HG02981 (cell line): ENCODE results near the gene SULF2.

Experiments
- ATAC-seq: cut with Tn5 transposase; IDR thresholded peaks from one replicate; pipeline ENCODE4 v1.9.1; 2021; ENCODE audit warnings: mild to moderate bottlenecking, moderate library complexity; ENCODE audit not compliant: unreplicated experiment

SULF2 gene

DNA sequence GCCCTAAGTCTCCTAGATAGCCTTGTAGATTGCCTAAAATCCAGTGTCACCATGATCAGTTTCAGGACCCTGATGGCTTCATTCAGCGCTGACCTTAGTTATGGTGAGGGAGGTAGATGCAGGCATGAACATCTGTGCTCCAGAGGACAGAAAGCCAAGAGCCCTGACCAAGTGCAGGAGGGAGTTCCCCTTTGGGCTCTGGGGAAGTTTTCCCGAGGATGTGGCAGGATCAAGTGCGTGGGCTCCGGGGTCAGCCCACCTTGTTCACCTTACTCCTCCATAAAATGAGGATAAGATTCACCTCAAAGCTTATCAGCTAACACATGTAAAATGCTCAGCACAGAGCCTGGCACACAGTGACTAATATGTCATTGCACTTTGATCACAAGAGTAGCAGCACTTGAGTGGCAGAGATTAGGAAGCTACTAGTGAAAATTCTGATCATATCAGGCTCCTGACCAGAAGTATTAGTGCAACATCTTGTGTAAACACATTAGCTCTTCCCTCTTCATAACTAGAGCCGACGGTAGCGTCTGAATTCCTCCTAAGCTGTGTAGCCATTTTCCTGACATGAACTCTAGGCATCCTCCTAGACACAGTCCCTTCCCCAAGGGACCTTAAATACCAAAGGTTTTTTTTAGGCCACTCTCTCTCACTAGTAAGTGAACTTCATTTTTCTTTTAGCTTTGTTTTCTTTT, 125.2 kb downstream of the SULF2 start:
- no peak for ATAC-seq

GRCh38 chr20:47656318-47656717, 129.0 kb downstream of the SULF2 start:
- ATAC-seq, result no peak

DNA sequence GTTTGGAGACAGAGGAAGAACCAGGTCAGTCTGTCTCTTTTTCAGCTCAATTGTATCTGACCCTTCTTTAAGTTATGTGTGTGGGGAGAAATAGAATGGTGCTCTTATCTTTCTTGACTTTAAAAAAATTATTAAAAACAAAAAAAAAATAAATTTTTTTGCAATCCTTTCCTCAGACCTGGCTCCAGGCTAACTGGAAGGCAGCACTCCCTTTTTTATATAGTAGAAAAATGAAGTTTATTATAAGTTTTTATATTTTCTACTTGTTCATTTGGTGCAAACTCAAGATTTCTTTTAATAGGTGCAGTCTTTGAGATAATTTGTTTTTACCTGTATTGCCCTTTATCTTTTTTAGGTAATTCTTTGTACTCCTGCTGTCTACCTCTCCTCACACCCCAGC, 129.6 kb downstream of the SULF2 start:
- ATAC-seq, result no peak

GRCh38 chr20:47654370-47654769, 130.9 kb downstream of the SULF2 start:
- no peak for ATAC-seq

DNA sequence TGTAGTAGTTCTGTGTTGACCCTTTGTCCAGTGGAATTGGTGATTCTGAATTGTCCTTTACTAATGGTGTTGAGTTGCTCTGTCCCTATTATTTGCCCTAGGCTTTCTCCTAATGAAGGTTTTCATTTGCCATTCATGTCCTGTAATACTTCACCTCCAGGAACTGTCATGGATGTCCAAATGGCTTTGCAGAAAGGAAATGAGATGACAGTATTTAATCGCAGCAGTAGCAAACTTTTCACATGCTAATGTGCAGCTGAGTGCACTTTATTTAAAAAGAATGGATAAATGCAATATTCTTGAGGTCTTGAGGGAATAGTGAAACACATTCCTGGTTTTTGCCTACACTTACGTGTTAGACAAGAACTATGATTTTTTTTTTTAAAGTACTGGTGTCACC, 131.4 kb downstream of the SULF2 start:
- no peak for ATAC-seq

DNA sequence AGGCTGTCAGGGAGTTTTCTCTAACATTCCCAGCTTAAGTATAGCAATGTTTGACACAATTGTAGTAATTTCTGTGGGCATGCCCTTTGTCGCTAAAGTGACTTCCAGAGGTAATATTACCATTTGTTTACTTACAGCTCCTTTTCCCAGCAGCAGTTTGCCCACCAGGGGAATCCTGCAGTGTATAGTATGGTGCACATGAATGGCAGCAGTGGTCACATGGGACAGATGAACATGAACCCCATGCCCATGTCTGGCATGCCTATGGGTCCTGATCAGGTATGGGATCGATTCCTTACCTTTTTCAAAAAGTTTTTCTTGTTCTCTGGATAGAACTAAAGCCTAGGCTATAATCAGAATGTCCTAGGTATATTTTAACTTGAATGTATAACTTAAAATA, 132.5 kb downstream of the SULF2 start:
- no peak for ATAC-seq

- no peak for ATAC-seq
Measured at GRCh38 chr20:47652301-47652700, 133.0 kb downstream of the SULF2 start.

DNA sequence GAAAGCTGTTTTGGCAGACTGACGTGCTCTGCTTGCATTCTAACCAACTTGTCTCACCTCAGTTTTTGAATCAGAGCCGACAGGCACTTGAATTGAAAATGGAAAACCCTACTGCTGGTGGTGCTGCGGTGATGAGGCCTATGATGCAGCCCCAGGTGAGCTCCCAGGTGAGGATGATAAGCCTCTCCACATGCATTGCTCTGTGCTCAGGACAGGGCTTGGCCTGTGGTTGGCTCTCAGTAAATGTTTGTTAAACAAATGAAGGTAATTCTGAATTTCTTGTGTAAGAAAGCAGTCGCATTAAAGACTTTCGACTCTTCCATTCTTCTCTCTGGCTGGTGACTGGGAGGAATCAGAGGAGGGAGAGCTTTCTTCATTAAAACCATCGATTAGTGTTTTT, 136.3 kb downstream of the SULF2 start:
- ATAC-seq, result no peak

GRCh38 chr20:47647994-47648393, 137.3 kb downstream of the SULF2 start:
- no peak for ATAC-seq

GRCh38 chr20:47645632-47646031, 139.6 kb downstream of the SULF2 start:
- ATAC-seq, result no peak

DNA sequence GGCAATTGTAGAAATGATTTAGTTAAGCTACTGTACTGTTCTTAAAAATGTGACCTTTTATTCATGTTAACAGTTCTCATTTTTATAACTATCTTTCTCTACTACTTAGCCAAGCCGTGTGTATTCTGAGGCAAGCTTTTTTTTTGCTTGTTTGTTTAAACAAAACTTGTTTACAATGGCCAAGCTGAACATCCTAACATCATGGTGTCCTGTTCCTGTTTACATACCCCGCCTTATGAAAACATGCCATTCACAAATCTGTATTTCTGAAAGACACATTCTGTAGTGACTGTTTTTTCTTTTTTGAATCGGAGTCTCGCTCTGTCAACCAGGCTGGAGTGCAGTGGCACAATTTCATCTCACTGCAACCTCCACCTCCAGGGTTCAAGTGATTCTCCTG, 142.7 kb downstream of the SULF2 start:
- no peak for ATAC-seq

- ATAC-seq, result no peak
Measured at GRCh38 chr20:47642118-47642517, 143.2 kb downstream of the SULF2 start.

DNA sequence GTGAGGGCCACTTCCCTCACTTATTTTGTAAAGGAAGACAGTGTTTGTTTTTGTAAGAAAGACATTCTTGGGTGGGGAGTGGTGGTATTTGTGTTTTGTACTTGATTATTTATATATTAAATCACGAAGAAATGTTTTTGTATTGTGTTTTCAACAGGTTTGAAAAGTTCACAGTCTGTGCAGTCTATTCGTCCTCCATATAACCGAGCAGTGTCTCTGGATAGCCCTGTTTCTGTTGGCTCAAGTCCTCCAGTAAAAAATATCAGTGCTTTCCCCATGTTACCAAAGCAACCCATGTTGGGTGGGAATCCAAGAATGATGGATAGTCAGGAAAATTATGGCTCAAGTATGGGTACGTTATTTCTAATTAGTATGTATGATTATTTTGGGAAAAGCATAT, 146.4 kb downstream of the SULF2 start:
- no peak for ATAC-seq

DNA sequence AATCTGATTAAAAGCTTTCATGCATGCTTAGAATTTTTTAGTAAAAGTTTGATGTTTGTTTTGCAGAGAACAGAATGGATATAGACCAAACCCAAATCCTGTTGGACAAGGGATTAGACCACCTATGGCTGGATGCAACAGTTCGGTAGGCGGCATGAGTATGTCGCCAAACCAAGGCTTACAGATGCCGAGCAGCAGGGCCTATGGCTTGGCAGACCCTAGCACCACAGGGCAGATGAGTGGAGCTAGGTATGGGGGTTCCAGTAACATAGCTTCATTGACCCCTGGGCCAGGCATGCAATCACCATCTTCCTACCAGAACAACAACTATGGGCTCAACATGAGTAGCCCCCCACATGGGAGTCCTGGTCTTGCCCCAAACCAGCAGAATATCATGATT, 150.0 kb downstream of the SULF2 start:
- ATAC-seq, result no peak

GRCh38 chr20:47631078-47631477, 154.2 kb downstream of the SULF2 start:
- ATAC-seq, result no peak

- no peak for ATAC-seq
Measured at GRCh38 chr20:47629907-47630306, 155.4 kb downstream of the SULF2 start.

DNA sequence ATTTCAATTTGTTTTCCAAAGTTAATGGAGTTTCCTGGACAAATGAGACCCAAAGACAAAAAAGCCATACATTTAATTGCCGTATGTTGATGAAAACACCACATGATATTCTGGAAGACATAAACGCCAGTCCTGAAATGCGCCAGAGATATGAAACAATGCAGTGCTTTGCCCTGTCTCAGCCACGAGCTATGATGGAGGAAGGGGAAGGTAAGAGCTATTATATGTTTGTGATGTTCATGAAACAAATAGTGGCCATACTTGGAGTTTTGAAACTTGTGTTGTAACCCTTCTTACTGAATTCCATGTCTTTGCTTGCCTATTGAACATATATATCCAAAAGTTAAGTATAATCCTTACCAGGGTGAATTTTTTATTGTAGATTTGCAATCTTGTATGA, 157.7 kb downstream of the SULF2 start:
- no peak for ATAC-seq

DNA sequence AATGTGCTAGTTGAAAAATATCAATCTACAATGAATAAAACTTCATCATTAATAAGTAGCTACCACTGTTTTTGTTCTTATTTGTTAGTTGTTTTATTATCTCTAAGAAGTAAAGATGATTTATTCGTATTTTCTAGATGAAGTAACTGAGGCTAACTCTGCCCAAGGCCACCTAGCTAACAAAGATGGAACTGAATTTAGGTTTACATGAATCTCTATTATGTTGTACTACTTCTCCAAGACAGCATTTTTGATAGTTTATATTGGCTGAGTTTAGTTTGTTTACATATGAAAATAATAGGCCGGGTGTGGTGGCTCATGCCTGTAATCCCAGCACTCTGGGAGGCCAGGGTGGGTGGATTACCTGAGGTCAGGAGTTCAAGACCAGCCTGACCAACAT, 162.1 kb downstream of the SULF2 start:
- no peak for ATAC-seq

DNA sequence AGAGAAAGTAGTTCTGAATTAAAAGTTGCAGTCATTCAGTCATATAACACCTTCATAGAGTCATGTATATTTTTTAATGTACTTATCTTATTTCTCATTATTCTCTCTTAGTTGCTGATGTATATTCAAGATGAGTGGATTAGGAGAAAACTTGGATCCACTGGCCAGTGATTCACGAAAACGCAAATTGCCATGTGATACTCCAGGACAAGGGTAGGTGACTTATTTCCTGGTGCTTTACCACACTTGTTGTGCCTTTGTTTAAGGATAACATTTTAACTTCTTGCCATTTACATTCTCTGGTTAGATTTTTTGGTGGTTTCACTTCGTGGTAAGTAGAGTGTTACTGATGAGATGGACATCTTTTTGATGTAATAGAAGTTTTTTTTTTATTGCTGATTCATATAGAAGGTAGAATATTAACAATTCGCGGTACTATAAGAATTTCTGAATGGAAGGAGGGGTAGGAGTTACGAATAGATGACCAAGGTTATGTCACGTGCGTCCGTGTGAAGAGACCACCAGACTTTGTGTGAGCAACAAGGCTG, 163.1 kb downstream of the SULF2 start:
- ATAC-seq, result no peak

DNA sequence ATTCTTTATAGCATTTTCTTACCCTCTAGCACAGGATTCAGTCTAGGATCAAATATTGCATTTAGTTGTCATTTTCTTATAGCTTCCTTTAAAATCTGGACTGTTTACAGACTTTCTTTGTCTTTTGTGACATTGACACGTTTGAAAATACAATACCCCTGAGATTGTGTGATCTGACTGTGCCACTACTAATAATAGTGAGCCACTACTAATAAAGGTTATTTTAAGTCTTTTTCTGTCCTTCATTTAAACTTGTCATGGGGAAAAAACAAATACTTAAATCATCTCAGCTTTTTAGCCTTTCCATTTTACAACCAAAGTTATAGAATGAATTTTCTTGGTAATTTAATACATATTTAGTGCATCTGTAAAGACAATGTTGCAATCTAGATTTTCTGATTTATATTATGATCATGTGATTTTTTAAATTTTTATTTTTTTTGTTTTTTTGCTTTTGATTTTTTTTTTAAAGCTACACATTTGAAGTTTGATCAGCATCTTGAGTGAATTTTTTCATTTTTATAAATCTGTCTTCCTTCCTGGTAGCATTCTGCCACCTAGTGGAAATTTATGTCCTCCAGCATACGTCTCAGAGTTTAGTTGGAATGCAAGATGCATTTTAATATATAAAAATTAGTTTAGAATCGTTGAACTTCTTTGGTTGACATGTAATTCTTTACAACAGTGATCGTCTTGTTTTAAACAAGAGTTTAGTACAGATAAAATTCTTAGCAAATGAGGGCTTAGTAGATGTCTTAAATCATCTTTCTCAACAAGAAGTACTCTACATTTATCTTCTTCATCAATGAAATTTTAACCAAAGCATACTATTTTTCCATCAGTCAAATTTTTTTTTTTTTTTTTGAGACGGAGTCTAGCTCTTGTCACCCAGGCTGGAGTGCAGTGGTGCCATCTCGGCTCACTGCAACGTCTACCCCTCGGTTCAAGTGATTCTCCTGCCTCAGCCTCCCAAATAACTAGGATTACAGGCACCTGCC, 164.2 kb downstream of the SULF2 start:
- no peak for ATAC-seq

GRCh38 chr20:47618479-47618878, 166.8 kb downstream of the SULF2 start:
- ATAC-seq, result no peak
